ENCODE results near the gene SCN4B. TPM values are rescaled to one million over a fixed set of nuclear protein-coding genes. Genes with fewer than 3 reads are reported as not detected.

Gene SCN4B
- total and polyA plus RNA-seq, 2 of the 4 experiments (the other 2 are of a cell fraction), result 0.18 to 0.44 TPM

DNA sequence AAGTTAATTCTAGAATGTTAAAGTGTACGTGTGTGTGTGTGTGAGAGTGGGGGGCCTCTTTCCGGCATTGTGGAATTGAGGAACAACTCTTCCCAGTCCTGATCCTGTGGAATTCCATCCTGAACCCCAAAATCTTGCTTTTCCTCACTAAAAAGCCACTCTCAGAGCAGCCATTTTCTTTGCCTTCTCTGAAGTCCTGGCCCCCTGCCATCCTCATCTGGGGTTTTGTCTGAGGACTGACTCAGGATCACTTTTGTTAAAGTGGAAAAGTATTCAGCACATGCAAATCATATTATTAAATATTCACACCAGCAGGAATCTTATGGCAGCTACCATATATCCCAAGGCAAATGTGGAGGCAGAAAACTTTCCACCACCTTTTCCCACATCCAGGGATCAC, 3.8 kb downstream of the SCN4B start:
- H2BK120ac ChIP-seq (ENCODE audit: low read depth, low read length), result no peak overlapping the region
- H3K18ac ChIP-seq (ENCODE audit: low read depth, low read length), result no peak overlapping the region
- no peak overlapping the region for H4K91ac ChIP-seq (ENCODE audit: insufficient read depth, low read depth, low read length)
- no peak overlapping the region for H3K9ac ChIP-seq (ENCODE audit: low read depth, low read length)
- no peak overlapping the region for H3K4me2 ChIP-seq (ENCODE audit: low read depth, low read length)
- no peaks in the 10 kb centered on the region; the same call in 1 of the 2 replicates for H3K4me1 ChIP-seq (ENCODE audit: control insufficient read depth, insufficient read depth, low read length)
- no TSS peak for BruUV-seq (replicated peaks)
- POLR2A ChIA-PET (ENCODE audit: unreplicated experiment), result no interaction called here
- no peak overlapping the region for H3K27ac ChIP-seq (ENCODE audit: insufficient read depth, low read length)
- no peak overlapping the region for H3K4me3 ChIP-seq (ENCODE audit: insufficient read depth, low read depth, low read length)
- no peaks in the 10 kb centered on the region for H3K79me1 ChIP-seq (ENCODE audit: low read depth in 1 of 2, low read length in 2 of 2)
- WGBS, 2 experiments (ENCODE audit: extremely low coverage in 2 of 2, insufficient read length in 1 of 2), result no CpG with 5 or more reads among the region's 2 CpGs
- H4K5ac ChIP-seq (ENCODE audit: low read depth, low read length), result no peak overlapping the region
- no peak overlapping the region for H2AK9ac ChIP-seq (replicated peaks; ENCODE audit: low read depth, low read length, poor library complexity)
- no peak for DNase-seq
- H3K23ac ChIP-seq (ENCODE audit: low read depth, low read length), result no peak overlapping the region
- H4K20me1 ChIP-seq (ENCODE audit: insufficient read depth, low read length), result no peaks in the 10 kb centered on the region
- H2BK20ac ChIP-seq (ENCODE audit: low read depth, low read length), result no peak overlapping the region
- no peak overlapping the region for H3K4ac ChIP-seq (ENCODE audit: low read depth, low read length)
- CTCF ChIA-PET, result interaction anchor here (0.5 kb wide), 1 partner anchor 32 kb away, joined by 3 read pairs; no protein-coding TSS in a partner anchor
- no peak for ATAC-seq (ENCODE audit: low read depth)
- no peak overlapping the region for H3K14ac ChIP-seq (replicated peaks; ENCODE audit: low read depth, low read length)
- in situ Hi-C loops (cut with MboI; ENCODE audit: low sequenced_read_pairs), result loop anchor here (10.0 kb wide), 1 partner anchor 206 kb away; the partner anchor contains the start of gene UBE4A
- no peak overlapping the region for H2BK5ac ChIP-seq (ENCODE audit: low read depth, low read length, poor library complexity, severe bottlenecking)
- H3K9me1 ChIP-seq (ENCODE audit: insufficient read depth, low read length), result no peaks in the 10 kb centered on the region
- intact Hi-C loops (cut with micrococcal nuclease), result loop anchor here (5.0 kb wide), 2 partner anchors 338 to 418 kb away; partner anchors contain the start of gene IFT46
- no peak overlapping the region for H3K56ac ChIP-seq (ENCODE audit: extremely low read depth, insufficient read depth, low read length)
- H3K27me3 ChIP-seq (ENCODE audit: control insufficient read depth, insufficient read depth, low read length), result peaks cover 59% of the 10 kb centered on the region
- no peak overlapping the region for H2AFZ ChIP-seq (replicated peaks; ENCODE audit: low read length, poor library complexity)
- H2AK5ac ChIP-seq (ENCODE audit: low read depth, low read length), result no peak overlapping the region
- TF ChIP-seq, protein P1, sequence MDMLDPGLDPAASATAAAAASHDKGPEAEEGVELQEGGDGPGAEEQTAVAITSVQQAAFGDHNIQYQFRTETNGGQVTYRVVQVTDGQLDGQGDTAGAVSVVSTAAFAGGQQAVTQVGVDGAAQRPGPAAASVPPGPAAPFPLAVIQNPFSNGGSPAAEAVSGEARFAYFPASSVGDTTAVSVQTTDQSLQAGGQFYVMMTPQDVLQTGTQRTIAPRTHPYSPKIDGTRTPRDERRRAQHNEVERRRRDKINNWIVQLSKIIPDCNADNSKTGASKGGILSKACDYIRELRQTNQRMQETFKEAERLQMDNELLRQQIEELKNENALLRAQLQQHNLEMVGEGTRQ (IDR thresholded peaks at IDR 0.05; ENCODE audit: low read depth, low read length), result no peak
- TF ChIP-seq RFX5 (IDR thresholded peaks at IDR 0.05; ENCODE audit: low read depth, low read length) (no peak), NFE2L2 (IDR thresholded peaks at IDR 0.05; ENCODE audit: low read depth, low read length) (no peak), CEBPB (IDR thresholded peaks at IDR 0.05; ENCODE audit: low read depth, low read length) (no peak), POLR2A (IDR thresholded peaks at IDR 0.05; ENCODE audit: low read depth, low read length) (no peak), CHD1 (IDR thresholded peaks at IDR 0.05; ENCODE audit: low read depth, low read length) (no peak), MXI1 (IDR thresholded peaks at IDR 0.05; ENCODE audit: borderline replicate concordance, low read depth, low read length) (no peak), MAZ (IDR thresholded peaks at IDR 0.05; ENCODE audit: borderline replicate concordance, low read depth, low read length) (no peak), BHLHE40 (IDR thresholded peaks at IDR 0.05; ENCODE audit: low read depth, low read length) (no peak), RAD21 (IDR thresholded peaks at IDR 0.05; ENCODE audit: low read length) (no peak), MAFK (IDR thresholded peaks at IDR 0.05; ENCODE audit: low read depth, low read length) (no peak), FOS (IDR thresholded peaks at IDR 0.05; ENCODE audit: low read depth, low read length) (no peak), RCOR1 (IDR thresholded peaks at IDR 0.05; ENCODE audit: insufficient replicate concordance, low read length) (no peak), SMC3 (IDR thresholded peaks at IDR 0.05; ENCODE audit: low read depth, low read length) (no peak)
- TF ChIP-seq, protein P2, sequence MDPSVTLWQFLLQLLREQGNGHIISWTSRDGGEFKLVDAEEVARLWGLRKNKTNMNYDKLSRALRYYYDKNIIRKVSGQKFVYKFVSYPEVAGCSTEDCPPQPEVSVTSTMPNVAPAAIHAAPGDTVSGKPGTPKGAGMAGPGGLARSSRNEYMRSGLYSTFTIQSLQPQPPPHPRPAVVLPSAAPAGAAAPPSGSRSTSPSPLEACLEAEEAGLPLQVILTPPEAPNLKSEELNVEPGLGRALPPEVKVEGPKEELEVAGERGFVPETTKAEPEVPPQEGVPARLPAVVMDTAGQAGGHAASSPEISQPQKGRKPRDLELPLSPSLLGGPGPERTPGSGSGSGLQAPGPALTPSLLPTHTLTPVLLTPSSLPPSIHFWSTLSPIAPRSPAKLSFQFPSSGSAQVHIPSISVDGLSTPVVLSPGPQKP (IDR thresholded peaks at IDR 0.05; ENCODE audit: borderline replicate concordance, low read depth, low read length), result no peak
- TF ChIP-seq, protein P3, sequence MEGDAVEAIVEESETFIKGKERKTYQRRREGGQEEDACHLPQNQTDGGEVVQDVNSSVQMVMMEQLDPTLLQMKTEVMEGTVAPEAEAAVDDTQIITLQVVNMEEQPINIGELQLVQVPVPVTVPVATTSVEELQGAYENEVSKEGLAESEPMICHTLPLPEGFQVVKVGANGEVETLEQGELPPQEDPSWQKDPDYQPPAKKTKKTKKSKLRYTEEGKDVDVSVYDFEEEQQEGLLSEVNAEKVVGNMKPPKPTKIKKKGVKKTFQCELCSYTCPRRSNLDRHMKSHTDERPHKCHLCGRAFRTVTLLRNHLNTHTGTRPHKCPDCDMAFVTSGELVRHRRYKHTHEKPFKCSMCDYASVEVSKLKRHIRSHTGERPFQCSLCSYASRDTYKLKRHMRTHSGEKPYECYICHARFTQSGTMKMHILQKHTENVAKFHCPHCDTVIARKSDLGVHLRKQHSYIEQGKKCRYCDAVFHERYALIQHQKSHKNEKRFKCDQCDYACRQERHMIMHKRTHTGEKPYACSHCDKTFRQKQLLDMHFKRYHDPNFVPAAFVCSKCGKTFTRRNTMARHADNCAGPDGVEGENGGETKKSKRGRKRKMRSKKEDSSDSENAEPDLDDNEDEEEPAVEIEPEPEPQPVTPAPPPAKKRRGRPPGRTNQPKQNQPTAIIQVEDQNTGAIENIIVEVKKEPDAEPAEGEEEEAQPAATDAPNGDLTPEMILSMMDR (conservative IDR thresholded peaks at IDR 0.05; ENCODE audit: low read depth, low read length), result no peak
- no peaks in the 10 kb centered on the region for H3K9me3 ChIP-seq (ENCODE audit: control insufficient read depth, insufficient read depth, low read length)
- H2BK15ac ChIP-seq (ENCODE audit: low read depth, low read length), result no peak overlapping the region
- H3K36me3 ChIP-seq (ENCODE audit: control insufficient read depth, insufficient read depth, low read length), result no peaks in the 10 kb centered on the region
- no peak overlapping the region for H4K8ac ChIP-seq (ENCODE audit: low read depth in 2 of 2, low read length in 2 of 2)
- dilution Hi-C loops (cut with HindIII; ENCODE audit: low sequenced_read_pairs, unreplicated experiment), result no loop called here
